CD14-positive monocyte (primary cell): Measurements from ENCODE around the gene LRIG1. TPM values are rescaled to one million over a fixed set of nuclear protein-coding genes. Genes with fewer than 3 reads are reported as not detected.

Experiments
- DNase-seq, 3 donors: peaks; one replicate each; pipeline ENCODE4 v3.0.0-alpha.2; 2011 to 2022
- H2AFZ ChIP-seq: 2 replicates; pipeline ENCODE4 v1.6.0; 2012; ENCODE audit warnings: mild to moderate bottlenecking, low read depth, low read length, inconsistent platforms; ENCODE audit not compliant: insufficient read depth, poor library complexity, severe bottlenecking
- H3K27ac ChIP-seq, 2 donors: 1 replicate in 1 of 2; 2 replicates in 1 of 2; pipeline ENCODE4 v1.5.1; 2012 to 2013; ENCODE audit warnings: low read length in 2 of 2, control low read depth in 1 of 2, inconsistent platforms in 1 of 2, low read depth in 1 of 2, mild to moderate bottlenecking in 1 of 2
- H3K27me3 ChIP-seq, 2 donors: one replicate each; pipeline versions ENCODE4 v1.6.0 to v1.6.1; 2011 to 2013; ENCODE audit warnings: low read length in 2 of 2; ENCODE audit not compliant: control insufficient read depth in 2 of 2, insufficient read depth in 2 of 2
- H3K36me3 ChIP-seq, 2 donors: replicated peaks in 1 of 2; 1 replicate in 1 of 2; 2 replicates in 1 of 2; pipeline versions ENCODE4 v1.5.1 to v1.6.1; 2012 to 2013; ENCODE audit warnings: low read length in 2 of 2, control low read depth in 1 of 2, inconsistent platforms in 1 of 2, mild to moderate bottlenecking in 1 of 2; ENCODE audit not compliant: insufficient read depth in 2 of 2, control insufficient read depth in 1 of 2
- H3K4me1 ChIP-seq, 2 donors: 1 replicate in 1 of 2; 2 replicates in 1 of 2; pipeline versions ENCODE4 v1.5.1 to v1.6.1; 2012 to 2013; ENCODE audit warnings: low read length in 2 of 2, control low read depth in 1 of 2, inconsistent platforms in 1 of 2, mild to moderate bottlenecking in 1 of 2, moderate library complexity in 1 of 2; ENCODE audit not compliant: insufficient read depth in 2 of 2, control insufficient read depth in 1 of 2
- H3K4me2 ChIP-seq: replicated peaks from 2 replicates; pipeline ENCODE3; 2012; ENCODE audit warnings: low read length, moderate library complexity, mild to moderate bottlenecking; ENCODE audit not compliant: poor library complexity, severe bottlenecking; ENCODE audit errors: extremely low read depth
- H3K4me3 ChIP-seq, 3 experiments: fragments of 200-600 bp in 1 of 3; sonication (generic) in 1 of 3; replicated peaks in 1 of 3; 1 replicate in 2 of 3; 2 replicates in 1 of 3; pipeline ENCODE4 v1.5.1; 2011 to 2013; ENCODE audit warnings: low read length in 3 of 3, mild to moderate bottlenecking in 3 of 3, control low read depth in 2 of 3, low read depth in 2 of 3, inconsistent platforms in 1 of 3, moderate library complexity in 1 of 3
- H3K79me2 ChIP-seq: 2 replicates; pipeline ENCODE4 v1.6.0; 2012; ENCODE audit warnings: mild to moderate bottlenecking, control low read depth, inconsistent platforms, low read length, moderate library complexity; ENCODE audit not compliant: insufficient read depth
- H3K9ac ChIP-seq: 2 replicates; pipeline ENCODE4 v1.6.0; 2017; ENCODE audit warnings: low read length, mild to moderate bottlenecking; ENCODE audit not compliant: insufficient read depth, poor library complexity, severe bottlenecking
- H3K9me3 ChIP-seq, 2 donors: replicated peaks in 1 of 2; 1 replicate in 1 of 2; 2 replicates in 1 of 2; pipeline versions ENCODE4 v1.5.1 to v1.6.1; 2012 to 2013; ENCODE audit warnings: low read length in 2 of 2, control low read depth in 1 of 2; ENCODE audit not compliant: control insufficient read depth in 1 of 2, insufficient read depth in 1 of 2
- H4K20me1 ChIP-seq: 2 replicates; pipeline ENCODE4 v1.6.0; 2012; ENCODE audit warnings: mild to moderate bottlenecking, low read length, control low read depth, moderate library complexity; ENCODE audit not compliant: insufficient read depth
- H3K27ac Mint-ChIP-seq, 7 donors: one replicate each; pipeline ENCODE4 v1.8.0; 2020; ENCODE audit warnings: mild to moderate bottlenecking in 7 of 7, mixed read lengths in 7 of 7, moderate library complexity in 6 of 7, inconsistent platforms in 2 of 7
- H3K27me3 Mint-ChIP-seq, 3 donors: one replicate each; pipeline ENCODE4 v1.8.0; 2021 to 2022; ENCODE audit warnings: low read depth in 3 of 3, mild to moderate bottlenecking in 3 of 3, mixed read lengths in 3 of 3, moderate library complexity in 3 of 3, inconsistent platforms in 1 of 3
- H3K36me3 Mint-ChIP-seq, 2 donors: one replicate each; pipeline ENCODE4 v1.8.0; 2020; ENCODE audit warnings: mixed read lengths in 2 of 2, inconsistent platforms in 1 of 2, mild to moderate bottlenecking in 1 of 2
- H3K4me1 Mint-ChIP-seq: one replicate; pipeline ENCODE4 v1.8.0; 2020; ENCODE audit warnings: mild to moderate bottlenecking, mixed read lengths
- H3K4me3 Mint-ChIP-seq, 2 donors: one replicate each; pipeline ENCODE4 v1.8.0; 2020; ENCODE audit warnings: mild to moderate bottlenecking in 2 of 2, mixed read lengths in 2 of 2, moderate library complexity in 1 of 2
- H3K9me3 Mint-ChIP-seq, 7 donors: one replicate each; pipeline ENCODE4 v1.8.0; 2020 to 2022; ENCODE audit warnings: mixed read lengths in 7 of 7, mild to moderate bottlenecking in 6 of 7, moderate library complexity in 6 of 7, inconsistent platforms in 2 of 7
- CTCF ChIP-seq: fragments of 200-600 bp; IDR thresholded peaks from one replicate; pipeline ENCODE4 v1.8.0; 2022; ENCODE audit warnings: antibody characterized with exemption, mild to moderate bottlenecking
- WGBS: methylation state at CpG from one replicate; pipeline ENCODE4 v1.1.5; 2013; ENCODE audit warnings: missing lambda C conversion rate; ENCODE audit not compliant: insufficient coverage; 5-methylcytosine and 5-hydroxymethylcytosine counted together
- intact Hi-C, 2 donors: fragments of 100-400 bp; cut with micrococcal nuclease; formaldehyde crosslinking; loops; one replicate each; pipeline versions ENCODE4 v1.15.0 to v1.15.1; 2023
- polyA plus RNA-seq, 3 donors: library from polyadenylated mRNA; depleted of rRNA in 1 of 3; unstranded in 2 of 3; stranded (reverse) in 1 of 3; fragments of 300-500 nt in 2 of 3; fragments of >200 nt in 1 of 3; fragmentation: Illumina TruSeq in 2 of 3; gene quantifications; 1 replicate in 2 of 3; 2 replicates in 1 of 3; pipeline ENCODE4 v1.2.3, GENCODE V29; 2012 to 2021

LRIG1 gene
- polyA plus RNA-seq, 3 donors: 0.82 to 1.9 (median 1.0) TPM

- Histone ChIP-seq H3K27me3 (peaks cover 15 to 37% of the 10 kb centered on the region in 2 donors), H3K79me2 (no peaks in the 10 kb centered on the region), H3K9ac (no peak overlapping the region), H3K4me3 (no peak overlapping the region), H4K20me1 (no peaks in the 10 kb centered on the region), H2AFZ (no peak overlapping the region), H3K36me3 (no peaks in the 10 kb centered on the region), H3K27ac (no peak overlapping the region), H3K4me1 (peaks cover 19 to 22% of the 10 kb centered on the region in 2 donors), H3K9me3 (no peaks in the 10 kb centered on the region), H3K4me2 (no peak overlapping the region)
- no peak for TF ChIP-seq CTCF
- peak overlapping the region in 1 of 2 donors; percentile 15 for H3K4me3 Mint-ChIP-seq
- intact Hi-C loops: loop anchor here in 1 of 2 donors (5.0 kb wide), 1 partner anchor 95 kb away; no protein-coding TSS in a partner anchor
- H3K36me3 Mint-ChIP-seq: peaks cover 0 to 2% of the 10 kb centered on the region in 2 donors
- DNase-seq: no peak
- peaks cover 22% of the 10 kb centered on the region for H3K4me1 Mint-ChIP-seq
- WGBS: no CpG with 5 or more reads among the region's 6 CpGs
- H3K9me3 Mint-ChIP-seq: peaks cover 0 to 7% (median 1%) of the 10 kb centered on the region in 7 donors
- peaks cover 36 to 42% (median 38%) of the 10 kb centered on the region in 3 donors for H3K27me3 Mint-ChIP-seq
- H3K27ac Mint-ChIP-seq: no peak overlapping the region
Measured at GRCh38 chr3:66502245-66502874, 1.5 kb upstream of the LRIG1 start.

- Mint-ChIP-seq H3K4me3 (peak overlapping the region; percentile 81 to 92), H3K9me3 (peaks cover 0 to 7% (median 1%) of the 10 kb centered on the region in 7 donors), H3K27me3 (peaks cover 36 to 42% (median 38%) of the 10 kb centered on the region in 3 donors), H3K27ac (peak overlapping the region in 2 of 7 donors; percentile 20 to 55), H3K36me3 (peaks cover 0 to 2% of the 10 kb centered on the region in 2 donors), H3K4me1 (peaks cover 22% of the 10 kb centered on the region)
- WGBS: 34% methylated on average over 13 of the region's 20 CpGs
- Histone ChIP-seq H3K4me3 (peak overlapping the region; percentile 19 to 85 (median 36)), H4K20me1 (no peaks in the 10 kb centered on the region), H3K9me3 (no peaks in the 10 kb centered on the region), H3K27ac (no peak overlapping the region), H3K27me3 (peaks cover 15 to 37% of the 10 kb centered on the region in 2 donors), H2AFZ (peak overlapping the region; percentile 89), H3K9ac (no peak overlapping the region), H3K4me1 (peaks cover 19 to 22% of the 10 kb centered on the region in 2 donors), H3K79me2 (no peaks in the 10 kb centered on the region), H3K36me3 (no peaks in the 10 kb centered on the region), H3K4me2 (peak overlapping the region; percentile 97)
- TF ChIP-seq CTCF: no peak
- no peak for DNase-seq
- intact Hi-C loops: loop anchor here in 1 of 2 donors (5.0 kb wide), 1 partner anchor 94 kb away; no protein-coding TSS in a partner anchor
Measured at GRCh38 chr3:66501483-66502244, 842 bp upstream of the LRIG1 start.
